HG03457 (cell line): ENCODE results near the gene WWC1.
"Not testable (repeated sequence)": the region's sequence is repeated elsewhere in the genome, so short reads cannot be mapped to it uniquely, and the experiment has no call there.

Source experiments
- ATAC-seq: cut with Tn5 transposase; IDR thresholded peaks from one replicate; pipeline ENCODE4 v1.9.1; 2021; ENCODE audit warnings: moderate number of reproducible peaks; ENCODE audit not compliant: unreplicated experiment

WWC1 gene

GRCh38 chr5:168432903-168433302 lies 141.5 kb downstream of the WWC1 start:
- no peak for ATAC-seq

GRCh38 chr5:168434001-168434400 lies 142.6 kb downstream of the WWC1 start:
- ATAC-seq = no peak

GRCh38 chr5:168434746-168435321 lies 143.4 kb downstream of the WWC1 start:
- no peak for ATAC-seq

- ATAC-seq = not testable (repeated sequence)
Measured at GRCh38 chr5:168435340-168435739, 143.9 kb downstream of the WWC1 start.

- ATAC-seq = no peak
Measured at GRCh38 chr5:168438349-168438748, 146.9 kb downstream of the WWC1 start.

- no peak for ATAC-seq
Measured at GRCh38 chr5:168443533-168443932, 152.1 kb downstream of the WWC1 start.

GRCh38 chr5:168443950-168444700 lies 152.7 kb downstream of the WWC1 start:
- ATAC-seq = no peak

- no peak for ATAC-seq
Measured at GRCh38 chr5:168446983-168447619, 155.7 kb downstream of the WWC1 start.

- ATAC-seq = no peak
Measured at GRCh38 chr5:168447808-168448207, 156.4 kb downstream of the WWC1 start.

GRCh38 chr5:168449166-168449565 lies 157.7 kb downstream of the WWC1 start:
- ATAC-seq = no peak

- ATAC-seq = no peak
Measured at GRCh38 chr5:168451565-168451964, 160.1 kb downstream of the WWC1 start.

GRCh38 chr5:168455201-168455600 lies 163.8 kb downstream of the WWC1 start:
- no peak for ATAC-seq

- no peak for ATAC-seq
Measured at GRCh38 chr5:168457542-168457941, 166.1 kb downstream of the WWC1 start.

GRCh38 chr5:168460606-168461005 lies 169.2 kb downstream of the WWC1 start:
- no peak for ATAC-seq

- no peak for ATAC-seq
Measured at GRCh38 chr5:168463081-168463480, 171.6 kb downstream of the WWC1 start.

GRCh38 chr5:168464214-168464613 lies 172.8 kb downstream of the WWC1 start:
- no peak for ATAC-seq

- no peak for ATAC-seq
Measured at GRCh38 chr5:168464641-168465040, 173.2 kb downstream of the WWC1 start.

- ATAC-seq = no peak
Measured at GRCh38 chr5:168467755-168468330, 176.4 kb downstream of the WWC1 start.

- ATAC-seq = no peak
Measured at GRCh38 chr5:168468836-168469235, 177.4 kb downstream of the WWC1 start.

- no peak for ATAC-seq
Measured at GRCh38 chr5:168469816-168470215, 178.4 kb downstream of the WWC1 start.

- no peak for ATAC-seq
Measured at GRCh38 chr5:168471785-168472184, 180.3 kb downstream of the WWC1 start.

- ATAC-seq = no peak
Measured at GRCh38 chr5:168472329-168472728, 180.9 kb downstream of the WWC1 start.
